Lower leg skin (tissue), 4 donors: Measurements from ENCODE around the gene CDC6. TPM values are rescaled to one million over a fixed set of nuclear protein-coding genes. Genes with fewer than 3 reads are reported as not detected.
A peak's percentile ranks its signal among the peaks of the same experiment; 100 is the strongest.

ENCODE experiments used
- DNase-seq, 2 donors: peaks; one replicate each; pipeline ENCODE4 v3.0.0-alpha.2; 2019; ENCODE audit warnings: low spot score in 2 of 2
- H3K4me3 ChIP-seq: fragments of 200-600 bp; sonication (generic); 2 replicates; pipeline ENCODE4 v1.5.1; 2017; ENCODE audit warnings: mild to moderate bottlenecking, low read depth; ENCODE audit not compliant: poor library complexity, severe bottlenecking
- CTCF ChIP-seq, 3 donors: fragments of 450-650 bp; IDR thresholded peaks; one replicate each; pipeline ENCODE4 v1.5.1; 2016; ENCODE audit warnings: antibody characterized with exemption in 3 of 3, mild to moderate bottlenecking in 3 of 3, moderate library complexity in 2 of 3
- POLR2A ChIP-seq, 2 donors: fragments of 450-650 bp; IDR thresholded peaks; one replicate each; pipeline ENCODE4 v1.6.1; 2016 to 2017; ENCODE audit warnings: antibody characterized with exemption in 2 of 2, mild to moderate bottlenecking in 1 of 2, moderate library complexity in 1 of 2
- WGBS, 2 donors: methylation state at CpG; one replicate each; pipeline ENCODE4 v1.1.5; 2018; 5-methylcytosine and 5-hydroxymethylcytosine counted together
- intact Hi-C: fragments of 100-400 bp; cut with DNase I; formaldehyde crosslinking; loops from one replicate; pipeline ENCODE4 v1.15.0; 2023; ENCODE audit warnings: low total_unique reads
- total RNA-seq, 4 donors: library from RNA; depleted of rRNA; stranded (reverse); fragments of >200 nt; gene quantifications; one replicate each; pipeline ENCODE4 v1.1.0, GENCODE V29; 2016

The CDC6 gene
- total RNA-seq, 4 donors from 2014 or later = 0.42 to 1.6 (median 1.0) TPM

GRCh38 chr17:40317880-40318829, 30.5 kb downstream of the CDC6 start:
- intact Hi-C loops = no loop called here
- peak; percentile 96 to 99 for DNase-seq
- H3K4me3 ChIP-seq = peak overlapping the region; percentile 97
- WGBS, 2 donors = 0% methylated on average over 29 to 55 of the region's 70 CpGs
- no peak for TF ChIP-seq POLR2A (IDR thresholded peaks at IDR 0.05)
- no peak for TF ChIP-seq CTCF (IDR thresholded peaks at IDR 0.05)

DNA sequence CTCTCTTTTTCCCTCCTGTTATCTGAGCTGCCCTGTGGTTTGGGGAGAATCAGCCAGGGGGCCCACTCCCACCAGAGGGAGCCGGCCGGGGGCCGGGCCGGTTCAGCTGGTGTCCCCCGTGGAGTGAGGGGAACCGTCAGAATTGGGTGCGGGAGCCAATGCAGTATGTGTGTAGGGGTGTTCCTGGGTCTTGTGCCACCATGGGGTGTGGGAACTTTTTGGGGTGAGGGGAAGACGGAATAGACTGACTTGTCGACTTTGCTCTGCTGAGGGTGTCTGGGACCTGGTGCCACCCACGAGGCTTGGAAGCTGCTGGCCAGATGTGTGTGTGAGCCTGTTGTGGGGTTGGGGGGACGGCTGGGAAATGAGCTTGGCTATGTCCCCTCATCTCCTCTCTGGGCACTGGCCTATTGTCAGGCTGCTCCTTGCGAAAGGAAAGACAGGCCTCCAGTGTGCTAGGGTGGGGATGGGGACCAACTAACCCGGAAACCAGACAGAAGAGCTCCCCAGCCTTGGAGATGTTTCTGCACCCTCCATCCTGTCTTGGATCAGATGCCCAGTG, 31.2 kb downstream of the CDC6 start:
- 2 to 5% methylated on average over 13 of the region's 13 CpGs for WGBS, 2 donors
- H3K4me3 ChIP-seq = peak overlapping the region; percentile 97
- DNase-seq = peak in 1 of 2 donors; percentile 88
- intact Hi-C loops = no loop called here
- TF ChIP-seq POLR2A (IDR thresholded peaks at IDR 0.05) (no peak), CTCF (IDR thresholded peaks at IDR 0.05) (no peak)

DNA sequence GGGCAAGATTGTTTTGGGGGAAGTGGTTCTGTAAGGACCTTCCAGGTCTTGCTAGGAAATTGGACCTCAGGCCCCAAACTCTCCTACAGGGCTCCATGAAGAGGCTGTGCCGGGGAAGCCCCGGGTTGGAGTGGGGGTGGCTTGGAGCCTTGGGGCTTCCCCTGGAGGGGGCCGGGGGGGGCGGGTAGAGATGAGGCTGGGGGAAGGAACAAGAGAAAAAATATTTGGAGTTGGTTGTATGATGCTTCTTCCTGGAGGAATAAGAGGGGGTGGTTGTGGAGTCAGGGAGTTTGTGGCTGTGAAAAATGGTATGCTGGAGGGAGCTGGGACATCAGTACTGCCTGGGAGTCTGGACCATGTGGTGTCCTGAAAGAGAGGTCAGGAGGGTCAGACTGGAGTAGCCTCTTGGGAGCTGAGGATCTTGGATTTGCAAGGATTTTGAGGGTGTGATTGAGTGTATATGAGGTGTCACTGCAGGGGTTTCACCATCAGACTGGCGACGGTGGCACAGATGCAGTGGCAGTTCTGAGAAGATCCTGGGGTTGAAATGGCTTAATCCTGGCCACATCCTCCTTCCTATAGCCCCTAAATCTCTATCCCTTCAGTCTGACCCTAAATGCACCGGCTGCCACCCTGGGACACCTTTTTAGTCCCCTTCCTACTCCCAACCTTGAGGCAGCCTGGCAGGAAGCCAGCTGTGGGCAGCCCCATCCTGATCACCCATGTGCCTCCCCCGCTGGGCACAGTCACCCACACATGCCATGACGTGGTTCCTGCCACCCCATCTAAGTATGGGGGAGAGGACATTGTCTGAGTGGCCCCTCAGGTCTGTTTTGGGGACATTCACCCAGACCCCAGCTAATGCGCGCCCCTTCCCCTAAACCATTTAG, 32.2 kb downstream of the CDC6 start:
- DNase-seq = peak in 1 of 2 donors; percentile 95
- WGBS, 2 donors = 32 to 37% methylated on average over 11 of the region's 11 CpGs
- intact Hi-C loops = no loop called here
- H3K4me3 ChIP-seq = no peak overlapping the region
- TF ChIP-seq POLR2A (IDR thresholded peaks at IDR 0.05) (no peak), CTCF (IDR thresholded peaks at IDR 0.05) (no peak)

GRCh38 chr17:40320756-40321523, 33.3 kb downstream of the CDC6 start:
- intact Hi-C loops = no loop called here
- WGBS, 2 donors = 5 to 10% methylated on average over 19 of the region's 19 CpGs
- H3K4me3 ChIP-seq = no peak overlapping the region
- DNase-seq = peak in 1 of 2 donors; percentile 96
- TF ChIP-seq POLR2A (IDR thresholded peaks at IDR 0.05) = no peak
- no peak for TF ChIP-seq CTCF (IDR thresholded peaks at IDR 0.05)

DNA sequence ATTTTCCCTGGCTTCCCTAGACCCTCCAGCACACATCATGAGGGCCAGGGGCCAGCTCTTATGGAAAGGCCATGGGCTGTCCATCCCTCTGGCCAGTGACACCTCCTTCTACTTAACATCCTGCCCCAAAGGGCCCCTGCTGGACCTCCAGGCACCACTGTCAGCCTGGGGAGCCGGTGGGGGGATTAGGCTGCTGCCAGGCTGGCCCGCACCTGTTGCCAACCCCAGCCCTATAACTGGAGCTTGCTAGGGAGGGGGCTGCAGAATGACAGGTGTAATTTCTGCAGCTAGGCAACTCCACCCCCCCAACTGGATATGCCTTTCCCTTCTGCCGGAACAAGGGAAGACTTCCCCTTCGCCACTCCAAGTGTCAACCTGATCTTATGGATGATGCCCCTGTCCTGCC, 33.8 kb downstream of the CDC6 start:
- no peak overlapping the region for H3K4me3 ChIP-seq
- WGBS, 2 donors = 31 to 43% methylated on average over 4 of the region's 4 CpGs
- no peak for TF ChIP-seq CTCF (IDR thresholded peaks at IDR 0.05)
- no peak for TF ChIP-seq POLR2A (IDR thresholded peaks at IDR 0.05)
- intact Hi-C loops = no loop called here
- no peak for DNase-seq
